GM19438 (cell line): ENCODE results near the gene JPH3.

Experiments used
- ATAC-seq: cut with Tn5 transposase; IDR thresholded peaks from one replicate; pipeline ENCODE4 v1.9.1; 2021; ENCODE audit warnings: low read depth; ENCODE audit not compliant: unreplicated experiment

Gene JPH3

DNA sequence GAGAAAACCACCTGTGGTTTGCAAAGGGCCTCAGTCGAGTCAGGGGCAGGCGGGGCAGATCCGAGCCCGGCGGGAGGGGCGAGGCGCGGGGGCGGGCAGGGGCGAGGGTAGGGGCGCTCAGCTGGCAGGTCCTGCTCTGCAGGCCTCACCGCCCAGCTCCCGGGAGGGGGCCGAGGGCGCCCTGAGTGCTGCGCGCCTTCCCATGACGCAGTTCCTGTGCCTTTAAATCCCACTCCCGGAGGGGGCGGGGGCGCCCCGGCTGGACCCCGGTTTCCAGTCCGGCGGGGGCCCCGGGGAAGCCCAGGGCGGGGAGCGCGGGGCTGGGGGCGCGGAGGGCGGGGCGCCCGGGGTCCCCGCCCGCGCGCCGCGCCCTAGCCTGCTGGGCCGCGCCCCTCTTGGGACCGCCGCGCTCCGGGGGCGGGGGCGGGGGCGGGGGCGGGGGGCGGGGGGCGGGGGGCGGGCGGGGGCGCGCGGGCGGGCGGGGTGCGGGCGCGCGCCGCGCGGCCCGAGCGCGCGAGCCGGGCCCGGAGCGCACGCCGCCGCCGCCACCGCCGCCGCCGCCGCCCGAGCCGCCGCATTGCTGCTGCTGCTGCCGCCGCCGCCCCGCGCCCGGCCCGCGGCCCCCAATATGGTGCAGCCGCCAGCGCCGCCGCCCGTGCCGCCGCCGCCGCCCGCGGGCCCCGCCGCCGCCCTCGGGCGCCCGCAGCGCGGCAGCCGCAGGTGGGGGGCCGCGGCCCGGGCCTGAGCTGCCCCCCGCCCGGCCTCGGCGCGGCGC lies at the start of gene JPH3:
Gene JPH3, plus strand, starts transcription at position 508 of the 775 bp plus-strand sequence. CDS start 639 bp downstream, outside the sequence.
- no peak for ATAC-seq

DNA sequence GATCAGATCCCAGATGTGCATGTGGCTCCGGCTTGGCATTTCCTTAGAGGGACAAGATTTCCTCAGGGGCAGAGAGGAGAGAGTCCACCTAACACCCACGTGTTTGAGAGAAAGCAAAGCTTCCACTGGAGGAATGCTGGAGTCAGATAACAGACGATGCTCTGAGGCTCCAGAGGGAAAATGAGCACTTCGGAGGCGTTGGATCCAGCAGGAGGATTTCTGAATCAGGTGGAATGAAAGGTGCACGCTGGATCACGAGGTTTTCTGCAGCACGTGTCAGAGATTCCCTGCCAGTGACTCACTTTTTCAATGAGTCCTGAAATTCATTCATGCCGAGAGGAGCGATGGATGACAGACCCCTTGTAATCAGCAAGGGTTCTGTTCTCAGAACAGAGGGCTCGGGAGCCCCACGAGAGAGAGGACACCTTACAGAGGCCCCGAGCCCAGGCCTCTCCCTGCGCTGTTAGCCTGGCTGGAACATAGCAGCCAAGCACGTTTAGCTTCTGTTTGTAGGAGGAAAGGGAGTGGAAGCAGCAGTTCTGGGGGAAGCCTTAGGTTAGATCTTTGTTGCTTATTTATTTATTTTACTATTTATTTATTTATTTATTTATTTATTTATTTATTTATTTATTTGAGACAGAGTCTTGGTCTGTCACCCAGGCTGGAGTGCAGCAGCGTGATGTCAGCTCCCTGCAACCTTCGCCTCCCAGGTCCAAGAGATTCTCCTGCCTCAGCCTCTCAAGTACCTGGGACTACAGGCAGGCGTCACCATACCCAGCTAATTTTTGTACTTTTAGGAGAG lies 49.3 kb upstream of the JPH3 start:
- ATAC-seq: no peak

DNA sequence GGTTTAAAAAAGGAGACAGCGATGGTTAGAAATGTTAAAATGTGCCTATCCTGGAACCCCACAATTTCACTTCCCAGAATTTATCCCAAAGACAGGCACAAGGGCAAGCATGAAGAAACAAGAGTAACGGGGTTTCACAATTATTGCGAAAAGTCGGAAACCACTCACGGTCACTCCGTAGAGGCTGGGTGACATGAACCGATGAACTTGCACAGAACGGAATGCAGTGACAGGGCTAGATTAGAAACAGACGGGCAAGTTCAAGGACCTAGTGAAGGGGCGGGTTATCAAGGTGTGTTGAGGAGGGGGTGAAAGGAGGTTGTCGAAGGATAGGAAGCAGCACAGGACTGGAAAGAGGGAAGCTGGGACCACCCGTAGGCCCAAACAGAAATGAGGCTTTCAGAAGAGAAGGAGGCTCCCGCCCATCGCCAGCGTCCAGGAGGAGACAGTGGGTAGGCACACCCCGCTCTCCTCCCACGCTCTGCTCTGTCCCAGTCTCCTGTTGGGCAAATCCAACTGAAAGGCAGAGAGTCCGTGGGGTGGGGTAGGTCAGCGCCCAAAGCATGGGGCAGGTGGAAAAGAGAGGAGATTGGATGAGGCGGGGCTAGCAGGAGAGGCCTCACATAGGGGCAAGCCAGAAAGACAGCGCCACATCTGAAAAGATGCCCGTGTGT lies 47.4 kb upstream of the JPH3 start:
- ATAC-seq: no peak

DNA sequence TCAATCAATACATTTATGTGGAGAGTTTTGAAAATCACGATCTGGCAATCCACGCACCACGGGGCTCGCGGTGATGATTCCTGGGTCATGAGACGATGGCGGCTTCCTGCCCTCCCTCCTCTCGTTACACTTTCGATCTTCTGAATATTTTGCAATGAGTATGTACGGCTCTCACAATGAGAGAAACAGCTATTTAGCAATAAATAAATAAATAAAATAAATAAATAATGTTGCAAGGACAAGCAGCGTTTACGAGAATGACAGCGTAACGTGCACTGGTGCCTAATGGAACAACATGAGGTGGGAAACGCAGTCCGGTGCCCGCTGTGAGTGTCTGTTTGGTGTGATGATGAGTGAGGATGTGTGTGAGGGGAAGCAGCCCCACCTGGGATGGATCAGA lies 46.7 kb upstream of the JPH3 start:
- ATAC-seq: no peak

DNA sequence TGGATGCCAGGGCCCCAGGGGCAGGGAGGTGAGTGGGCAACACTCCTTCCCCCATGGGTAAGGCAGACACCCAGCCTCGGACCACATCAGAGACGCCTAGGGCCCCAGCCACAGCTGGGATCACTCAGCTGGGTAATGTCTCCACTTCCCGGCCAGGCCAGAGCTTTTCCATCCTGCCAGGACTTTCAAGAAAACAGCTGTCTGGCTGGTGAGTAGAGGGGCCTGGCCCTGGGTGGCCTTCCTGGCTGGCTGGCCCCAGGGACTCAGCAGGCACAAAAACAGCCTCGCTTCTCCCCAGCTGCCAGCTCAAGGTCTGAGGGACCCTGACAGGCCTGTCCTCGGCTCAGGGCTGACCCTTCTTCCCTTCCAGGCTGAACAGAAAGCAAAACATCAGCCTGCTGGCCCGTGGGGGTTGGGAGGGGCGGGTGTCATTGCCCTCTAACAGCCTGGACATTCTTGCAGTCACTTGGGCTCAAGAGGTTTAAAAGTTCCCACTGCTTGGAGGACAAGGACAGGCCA lies 45.3 kb upstream of the JPH3 start:
- no peak for ATAC-seq

DNA sequence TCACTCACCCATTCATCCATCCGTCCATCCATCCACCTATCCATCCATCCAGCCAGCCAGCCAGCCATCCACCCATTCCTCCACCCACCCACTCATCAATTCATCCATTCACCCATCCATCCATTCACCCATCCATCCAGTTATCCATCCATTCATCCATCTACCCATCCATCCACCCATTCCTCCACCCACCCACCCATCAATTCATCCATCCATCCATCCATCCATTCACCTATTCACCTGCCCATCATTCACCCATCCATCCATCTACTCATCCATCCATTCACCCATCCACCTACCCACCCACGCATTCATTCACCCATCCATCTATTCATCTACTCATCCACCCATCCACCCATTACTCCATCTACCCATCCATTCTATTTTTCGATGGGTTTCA lies 43.6 kb upstream of the JPH3 start:
- no peak for ATAC-seq

DNA sequence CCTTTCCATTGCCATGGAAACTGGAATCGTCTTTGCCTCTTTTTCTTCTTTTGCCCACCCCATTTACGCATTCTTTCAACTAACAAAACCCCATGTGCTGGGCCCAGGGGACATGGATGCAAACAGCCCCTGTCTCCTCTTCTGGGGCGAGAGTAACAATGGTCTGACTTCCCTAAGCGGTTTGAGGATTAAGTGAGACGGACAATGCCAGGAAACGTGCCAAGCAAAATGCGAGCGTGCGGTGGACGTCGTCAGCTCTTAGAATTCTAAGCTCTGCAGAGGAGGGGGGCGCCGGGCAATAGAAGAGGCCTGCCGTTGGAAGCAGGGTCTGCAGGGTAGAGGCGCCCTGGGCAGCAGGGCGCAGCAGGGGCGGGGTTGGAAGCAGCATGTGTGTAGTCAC lies 42.4 kb upstream of the JPH3 start:
- ATAC-seq: no peak

DNA sequence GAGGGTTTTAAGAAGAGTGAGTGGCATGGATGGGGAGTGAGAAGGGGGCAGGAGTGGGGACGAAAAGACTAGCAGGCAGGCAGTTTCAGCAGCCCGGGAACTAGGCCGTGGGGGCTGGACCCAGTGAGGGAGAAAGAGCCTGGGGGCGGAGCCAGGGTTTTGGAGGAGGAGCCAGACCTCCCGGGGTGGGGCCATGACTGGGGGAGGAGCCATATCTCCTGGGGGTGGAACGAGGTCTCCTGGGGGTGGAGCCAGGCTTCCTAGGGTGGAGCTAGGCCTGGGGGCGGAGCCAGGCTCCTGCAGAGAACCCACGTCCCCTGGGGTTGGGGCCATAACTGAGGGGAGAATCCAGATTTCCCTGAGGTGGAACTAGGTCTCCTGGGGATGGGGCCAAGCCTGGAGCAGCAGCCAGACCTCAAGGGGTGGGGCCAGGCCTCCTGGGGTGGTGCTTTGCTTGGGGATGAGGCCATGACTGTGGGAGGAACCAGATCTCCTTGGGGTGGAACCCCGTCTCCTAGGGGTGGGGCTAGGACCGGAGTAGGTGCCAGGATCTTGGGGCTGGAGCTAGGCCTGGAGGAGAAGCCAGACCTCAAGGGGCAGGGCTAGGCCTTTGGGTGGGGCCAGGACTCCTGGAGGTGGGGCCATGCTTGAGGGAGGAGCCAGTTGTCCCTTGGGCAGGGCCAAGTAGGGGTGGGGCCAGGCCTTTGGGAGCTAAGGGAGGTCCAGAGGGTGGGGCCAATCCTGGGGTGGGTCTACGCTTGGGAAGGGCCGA lies 41.7 kb upstream of the JPH3 start:
- no peak for ATAC-seq

DNA sequence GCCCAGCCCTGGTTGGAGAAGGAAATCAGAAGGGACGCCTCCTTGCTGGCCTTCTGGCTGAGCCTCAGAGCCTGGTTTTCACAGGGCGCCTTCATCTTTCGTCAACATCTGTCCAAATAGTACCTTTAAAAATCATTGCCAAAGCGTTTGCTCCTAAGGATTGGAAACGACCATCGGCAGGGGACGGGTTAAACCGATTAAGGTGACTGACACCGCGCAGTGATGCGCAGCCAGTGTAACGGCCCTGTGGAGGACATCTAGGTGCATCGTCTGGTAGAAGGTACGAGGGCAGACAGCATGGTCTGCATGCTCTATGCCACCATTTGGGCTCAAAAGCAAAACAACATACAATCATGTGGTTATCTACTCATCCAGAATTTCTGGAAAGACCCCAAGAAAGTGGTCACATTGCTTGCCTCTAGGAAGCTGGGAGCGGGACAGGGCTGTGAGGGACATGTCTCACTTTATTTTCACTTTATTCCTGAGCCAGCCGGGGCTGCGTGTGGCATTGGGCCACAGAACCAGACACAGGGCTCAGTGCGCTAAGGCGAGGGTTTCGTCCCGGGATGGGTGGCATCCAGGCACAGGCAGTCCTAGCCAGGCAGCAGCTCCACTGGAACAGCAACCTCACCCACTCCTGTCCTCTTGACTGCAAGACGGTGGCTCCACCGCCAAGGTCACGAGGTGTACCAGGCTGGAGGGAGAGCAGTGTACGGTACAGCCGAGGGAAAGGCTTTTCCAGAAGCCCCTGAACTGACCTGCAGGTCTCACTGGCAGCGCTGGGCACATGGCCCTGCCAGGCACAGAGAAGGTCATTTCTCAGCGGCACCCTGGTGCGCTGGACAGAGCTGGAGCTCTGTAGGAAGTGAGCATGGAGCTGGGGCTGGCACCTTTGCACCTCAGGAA lies 40.9 kb upstream of the JPH3 start:
- ATAC-seq: no peak

DNA sequence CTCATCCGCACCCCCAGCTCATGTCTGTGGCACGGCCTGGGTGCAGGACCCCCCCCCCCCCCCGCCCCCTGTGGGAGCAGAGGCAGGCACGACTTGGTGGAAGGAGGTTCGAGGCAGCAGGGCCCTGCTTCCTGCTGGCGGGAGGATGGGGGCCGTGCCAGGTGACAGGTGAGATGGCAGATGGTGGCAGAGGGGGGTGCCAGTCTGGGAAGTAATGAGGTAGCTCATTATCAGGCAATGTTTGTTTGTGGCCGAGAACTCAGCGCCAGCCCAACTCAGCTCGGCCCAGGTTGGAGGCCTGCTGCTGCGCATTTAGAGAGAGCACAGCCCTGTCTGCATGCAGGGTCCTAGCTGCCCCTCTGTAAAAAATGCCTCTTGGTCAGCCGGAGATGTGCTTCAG lies 40.1 kb upstream of the JPH3 start:
- ATAC-seq: no peak

DNA sequence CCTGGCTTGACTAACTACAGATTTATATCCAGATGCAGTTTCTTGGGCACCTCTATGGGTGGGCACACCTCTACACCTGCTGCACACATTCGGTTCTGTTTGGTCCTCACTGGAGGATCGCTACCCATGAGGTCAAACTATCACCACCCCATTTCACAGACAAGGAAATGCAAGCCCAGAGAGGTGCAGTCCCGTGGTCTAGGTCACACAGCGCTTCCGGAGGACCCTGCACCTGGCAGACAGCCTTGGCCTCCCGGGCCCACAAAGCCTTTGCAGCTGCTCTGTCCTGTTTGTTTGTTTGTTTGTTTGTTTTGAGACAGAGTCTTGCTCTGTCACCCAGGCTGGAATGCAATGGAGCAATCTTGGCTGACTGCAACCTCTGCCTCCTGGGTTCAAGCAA lies 39.3 kb upstream of the JPH3 start:
- no peak for ATAC-seq

DNA sequence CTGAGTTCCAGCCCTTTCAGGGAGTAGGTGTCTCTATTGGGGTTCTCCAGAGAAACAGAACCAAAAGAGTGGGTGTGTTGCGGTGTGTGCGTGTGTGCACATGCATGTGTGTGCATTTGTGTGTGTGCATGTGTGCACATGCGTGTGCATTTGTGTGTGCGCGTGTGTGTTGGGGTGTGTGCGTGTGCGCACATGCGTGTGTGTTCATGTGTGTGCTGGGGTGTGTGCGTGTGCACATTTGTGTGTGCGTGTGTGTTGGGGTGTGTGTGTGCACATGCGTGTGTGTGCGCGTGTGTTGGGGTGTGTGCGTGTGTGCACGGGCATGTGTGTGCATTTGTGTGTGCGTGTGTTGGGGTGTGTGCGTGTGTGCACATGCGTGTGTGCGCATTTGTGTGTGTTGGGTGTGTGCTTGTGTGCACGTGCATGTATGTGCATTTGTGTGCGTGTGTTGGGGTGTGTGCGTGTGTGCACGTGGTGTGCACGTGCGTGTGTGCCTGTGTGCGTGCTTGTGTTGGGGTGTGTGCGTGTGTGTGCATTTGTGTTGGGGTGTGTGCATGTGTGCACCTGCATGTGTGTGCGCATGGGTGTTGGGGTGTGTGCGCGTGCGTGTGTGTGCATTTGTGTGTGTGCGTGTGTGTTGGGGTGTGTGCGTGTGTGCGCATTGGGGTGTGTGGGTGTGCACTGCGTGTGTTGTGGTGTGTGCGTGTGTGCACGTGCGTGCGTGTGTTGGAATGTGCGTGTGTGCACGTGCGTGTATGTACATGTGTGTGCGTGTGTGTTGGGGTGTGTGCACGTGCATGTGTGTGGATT lies 38.4 kb upstream of the JPH3 start:
- ATAC-seq: no peak

DNA sequence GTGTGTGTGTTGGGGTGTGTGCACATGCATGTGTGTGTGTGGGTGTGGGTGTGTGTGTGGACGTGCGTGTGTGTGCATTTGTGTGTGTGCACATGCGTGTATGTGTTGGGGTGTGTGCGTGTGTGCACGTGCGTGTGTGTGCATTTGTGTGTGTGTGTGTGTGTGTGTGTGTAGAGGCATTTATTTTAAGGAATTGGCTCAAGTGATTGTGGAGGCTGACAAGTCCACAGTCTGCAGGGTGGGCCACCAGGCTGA lies 37.9 kb upstream of the JPH3 start:
- no peak for ATAC-seq

DNA sequence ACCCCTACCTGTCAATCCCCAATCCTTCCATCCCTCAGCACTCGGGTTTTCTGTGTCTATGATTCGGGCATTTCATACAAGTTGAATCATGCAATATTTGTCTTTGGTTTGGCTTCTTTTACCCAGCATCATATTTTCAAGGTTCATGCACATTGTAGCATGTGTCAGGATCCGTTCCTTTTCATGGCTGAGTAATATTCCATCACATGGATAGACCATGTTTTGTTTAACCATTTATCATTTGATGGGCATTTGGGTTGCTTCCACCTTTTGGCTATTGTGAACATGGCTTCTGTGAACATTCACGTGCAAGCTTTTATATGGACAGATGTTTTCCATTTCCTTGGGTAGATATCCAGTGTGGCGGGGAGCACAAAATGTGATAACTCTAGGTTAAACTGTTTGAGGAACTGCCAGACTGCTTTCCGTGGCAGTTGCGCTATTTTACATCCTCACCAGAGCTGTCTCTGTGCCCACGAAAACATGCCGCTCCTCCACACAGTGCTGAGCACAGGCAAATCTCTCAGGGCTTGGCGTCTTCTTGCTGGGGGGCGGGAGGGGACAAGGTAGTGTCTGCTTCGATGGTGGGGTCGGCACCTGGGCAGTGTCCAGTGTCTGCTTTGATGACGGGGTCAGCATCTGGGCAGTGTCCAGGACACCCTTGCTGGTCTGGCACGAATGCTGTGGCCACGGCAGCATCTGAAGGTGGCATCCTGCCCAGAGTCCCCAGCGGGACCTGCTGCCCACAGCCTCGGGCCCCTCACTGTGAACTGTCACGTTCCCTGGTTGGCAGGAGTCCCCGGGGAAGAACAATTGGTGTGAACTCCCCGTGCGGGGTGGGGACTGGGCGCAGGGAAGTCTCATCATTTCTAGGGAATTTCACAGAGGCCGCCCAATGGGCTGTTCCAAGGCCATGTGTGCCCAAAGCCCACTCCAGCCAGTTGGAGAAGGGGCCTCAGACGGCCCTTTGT lies 32.4 kb upstream of the JPH3 start:
- no peak for ATAC-seq

DNA sequence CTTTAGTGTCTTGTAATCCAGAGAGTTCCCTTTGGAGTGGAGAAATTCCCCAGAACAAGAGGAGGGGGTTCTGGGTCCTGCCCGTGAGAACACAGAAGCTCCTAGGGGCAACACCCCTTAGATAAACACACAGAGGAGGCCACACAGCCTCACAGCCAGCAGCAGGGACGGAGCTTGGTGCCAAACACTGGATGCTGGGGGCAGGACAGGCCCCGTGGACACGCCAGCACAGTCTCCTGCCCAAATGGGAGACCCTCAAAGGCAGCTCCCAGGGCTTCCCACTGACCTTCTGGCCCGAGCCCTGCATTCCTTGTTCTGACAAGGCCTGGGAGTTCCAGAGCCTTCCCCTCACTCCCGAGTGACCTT lies 31.8 kb upstream of the JPH3 start:
- no peak for ATAC-seq

DNA sequence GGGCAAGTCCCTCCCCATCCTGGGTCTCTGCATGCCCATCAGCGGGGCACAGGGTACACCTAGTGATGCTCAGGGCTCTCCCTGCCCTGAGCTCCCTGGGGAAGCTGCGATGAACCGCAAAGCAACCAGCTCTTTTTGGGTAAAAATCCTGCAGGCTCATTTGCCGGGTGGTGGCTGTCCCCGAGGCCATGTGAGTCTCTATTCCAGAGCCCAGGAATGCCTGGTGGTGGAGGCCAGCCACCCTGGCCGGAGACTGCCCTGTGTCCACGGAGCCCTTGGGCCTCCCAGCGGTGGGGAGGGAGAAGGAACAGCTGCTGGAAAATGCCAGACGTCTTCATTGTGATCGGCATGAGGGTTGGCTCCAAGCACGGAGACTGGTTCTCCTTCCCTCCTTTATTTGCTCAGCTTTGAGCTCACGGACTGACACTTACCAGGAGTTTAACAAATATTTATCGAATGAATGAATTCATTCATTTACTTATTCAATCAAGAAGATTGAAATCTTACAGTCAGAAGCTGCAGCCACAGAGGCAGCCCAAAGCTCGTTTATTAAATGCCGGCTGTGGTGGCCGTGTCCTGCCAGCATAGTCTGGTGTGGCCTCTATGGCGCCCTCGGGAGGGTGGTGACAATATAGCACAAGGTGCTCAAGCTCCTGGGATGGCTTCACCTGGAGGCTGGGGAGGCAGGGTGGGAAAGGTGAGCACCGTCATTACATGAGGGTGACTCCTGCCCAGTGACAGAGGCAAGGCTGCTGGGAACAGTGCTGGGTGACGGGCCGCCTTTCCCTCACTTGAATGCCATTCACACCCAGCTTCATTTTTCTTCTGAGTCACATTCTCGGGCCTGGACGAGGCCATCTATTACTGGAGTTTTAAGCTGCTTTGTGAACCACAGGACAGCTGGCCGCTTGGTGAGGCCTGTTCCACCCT lies 31.1 kb upstream of the JPH3 start:
- no peak for ATAC-seq

DNA sequence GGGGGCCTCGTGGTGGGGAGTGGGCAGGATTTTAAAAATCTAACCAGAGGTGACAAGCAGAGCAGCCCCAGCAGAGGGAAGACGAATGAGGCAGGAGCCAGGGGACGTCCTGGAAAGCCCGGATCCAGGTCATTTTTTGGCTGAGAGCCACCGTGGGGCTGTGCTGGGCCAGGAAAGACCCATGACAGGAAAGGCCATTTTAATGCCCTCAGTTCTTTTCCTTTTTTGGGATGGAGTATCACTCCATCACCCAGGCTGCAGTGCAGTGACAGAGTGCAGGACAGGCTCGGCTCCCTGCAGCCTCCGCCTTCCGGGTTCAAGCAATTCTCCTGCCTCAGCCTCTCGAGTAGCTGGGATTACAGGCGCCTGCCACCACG lies 30.5 kb upstream of the JPH3 start:
- ATAC-seq: no peak
